Measurements from ENCODE around the gene APLP2.
"Not testable (repeated sequence)": the region's sequence is repeated elsewhere in the genome, so short reads cannot be mapped to it uniquely, and the experiment has no call there.

APLP2 gene

DNA sequence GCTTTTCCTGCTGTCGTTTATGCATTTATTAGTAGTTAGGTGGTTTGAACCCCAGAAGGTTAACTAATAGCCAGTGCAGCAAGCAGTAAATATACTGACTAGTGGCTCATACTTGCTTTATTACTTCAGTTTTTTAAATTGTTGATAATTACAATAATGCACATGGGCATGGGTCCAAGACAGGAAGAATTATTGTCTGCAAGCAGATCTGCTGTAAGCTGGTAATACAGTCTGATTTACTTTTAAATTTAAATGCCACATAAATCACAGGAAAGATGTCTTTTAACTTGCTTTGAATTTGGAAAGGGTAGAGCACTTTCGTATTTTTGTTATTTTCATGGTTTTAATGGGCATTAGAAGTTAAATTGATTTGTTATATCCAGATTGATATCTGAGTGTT is 27.1 kb downstream of the APLP2 start:
- Histone ChIP-seq H3K9ac (ENCODE audit: low read length) (no peak overlapping the region), H3K27me3 (ENCODE audit: control insufficient read depth, insufficient read depth, low read length) (no peaks in the 10 kb centered on the region), H3K4me3 (ENCODE audit: low read length) (no peak overlapping the region), H3K27ac (ENCODE audit: low read depth, low read length) (no peak overlapping the region), H3K4me1 (ENCODE audit: control insufficient read depth, insufficient read depth, low read length) (peaks cover 4% of the 10 kb centered on the region), H3K36me3 (ENCODE audit: control insufficient read depth, insufficient read depth, low read length) (no peaks in the 10 kb centered on the region)

- no peaks in the 10 kb centered on the region for H3K27me3 ChIP-seq (ENCODE audit: control insufficient read depth, insufficient read depth, low read length)
- H3K36me3 ChIP-seq (ENCODE audit: control insufficient read depth, insufficient read depth, low read length), result no peaks in the 10 kb centered on the region
- H3K4me1 ChIP-seq (ENCODE audit: control insufficient read depth, insufficient read depth, low read length), result peaks cover 6% of the 10 kb centered on the region
Measured at GRCh38 chr11:130097285-130097684, 27.6 kb downstream of the APLP2 start.

GRCh38 chr11:130099356-130099755 is 29.7 kb downstream of the APLP2 start:
- no peak overlapping the region for H3K27ac ChIP-seq (ENCODE audit: low read depth, low read length)
- no peaks in the 10 kb centered on the region for H3K27me3 ChIP-seq (ENCODE audit: control insufficient read depth, insufficient read depth, low read length)
- no peak overlapping the region for H3K9ac ChIP-seq (ENCODE audit: low read length)
- H3K4me3 ChIP-seq (ENCODE audit: low read length), result no peak overlapping the region
- peaks cover 21% of the 10 kb centered on the region for H3K4me1 ChIP-seq (ENCODE audit: control insufficient read depth, insufficient read depth, low read length)
- no peaks in the 10 kb centered on the region for H3K36me3 ChIP-seq (ENCODE audit: control insufficient read depth, insufficient read depth, low read length)

More at GRCh38 chr11:130097285-130097684, 27.6 kb downstream of the APLP2 start:
- no peak overlapping the region for H3K4me3 ChIP-seq (ENCODE audit: low read length)
- no peak overlapping the region for H3K27ac ChIP-seq (ENCODE audit: low read depth, low read length)
- no peak overlapping the region for H3K9ac ChIP-seq (ENCODE audit: low read length)

- no peaks in the 10 kb centered on the region for H3K36me3 ChIP-seq (ENCODE audit: control insufficient read depth, insufficient read depth, low read length)
- no peaks in the 10 kb centered on the region for H3K27me3 ChIP-seq (ENCODE audit: control insufficient read depth, insufficient read depth, low read length)
- H3K9ac ChIP-seq (ENCODE audit: low read length), result no peak overlapping the region
- H3K4me1 ChIP-seq (ENCODE audit: control insufficient read depth, insufficient read depth, low read length), result peaks cover 21% of the 10 kb centered on the region
- H3K27ac ChIP-seq (ENCODE audit: low read depth, low read length), result no peak overlapping the region
- no peak overlapping the region for H3K4me3 ChIP-seq (ENCODE audit: low read length)
Measured at GRCh38 chr11:130100381-130101095, 30.8 kb downstream of the APLP2 start.

GRCh38 chr11:130101661-130102060 is 32.0 kb downstream of the APLP2 start:
- no peak overlapping the region for H3K4me3 ChIP-seq (ENCODE audit: low read length)
- H3K27ac ChIP-seq (ENCODE audit: low read depth, low read length), result no peak overlapping the region
- no peaks in the 10 kb centered on the region for H3K27me3 ChIP-seq (ENCODE audit: control insufficient read depth, insufficient read depth, low read length)
- H3K9ac ChIP-seq (ENCODE audit: low read length), result no peak overlapping the region
- peaks cover 21% of the 10 kb centered on the region for H3K4me1 ChIP-seq (ENCODE audit: control insufficient read depth, insufficient read depth, low read length)
- H3K36me3 ChIP-seq (ENCODE audit: control insufficient read depth, insufficient read depth, low read length), result no peaks in the 10 kb centered on the region

DNA sequence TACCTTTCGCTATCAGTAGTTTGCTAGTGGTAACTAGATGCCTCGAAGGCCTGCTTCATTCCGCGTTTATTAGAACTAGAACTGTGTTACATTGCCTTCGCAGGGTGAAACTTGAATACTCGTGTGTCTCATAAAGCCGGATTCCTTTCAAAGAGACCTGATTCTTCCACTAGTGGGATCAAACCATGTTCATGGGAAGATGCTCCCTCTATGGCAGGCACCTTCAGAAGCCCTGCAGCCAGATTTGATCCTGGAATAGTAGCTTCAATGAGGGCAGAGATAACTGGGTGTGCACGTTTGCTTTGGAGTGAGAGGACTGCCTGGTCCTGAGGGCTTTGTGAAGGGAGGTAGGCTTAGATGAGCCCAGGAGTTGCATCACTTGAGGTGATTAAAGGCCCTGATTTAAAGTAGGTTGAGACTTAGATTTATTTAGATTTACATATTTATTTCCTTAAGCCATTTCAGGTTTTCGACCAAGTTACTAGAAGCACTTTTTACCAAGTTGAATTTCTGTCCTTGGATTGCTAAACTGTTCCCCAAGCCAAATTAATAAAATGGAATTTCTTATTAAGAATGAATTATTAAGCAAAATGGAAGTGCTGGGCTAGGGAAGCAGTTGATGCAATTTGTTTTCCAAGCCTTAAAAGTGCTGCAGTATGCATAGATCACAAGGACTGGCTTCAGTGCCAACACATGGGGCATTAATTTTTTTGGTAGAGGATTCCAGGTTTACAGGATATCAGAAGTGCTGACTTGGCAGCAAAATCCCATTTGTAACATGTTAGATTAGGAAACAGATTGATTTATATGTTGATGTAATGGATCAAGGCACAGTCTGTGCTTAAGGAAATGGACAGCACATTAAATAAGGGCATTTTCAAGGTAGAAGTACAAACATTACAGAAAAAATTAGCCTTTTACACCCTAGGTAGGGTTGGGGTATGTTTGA is 32.9 kb downstream of the APLP2 start:
- Histone ChIP-seq H3K27me3 (ENCODE audit: control insufficient read depth, insufficient read depth, low read length) (no peaks in the 10 kb centered on the region), H3K9ac (ENCODE audit: low read length) (no peak overlapping the region), H3K36me3 (ENCODE audit: control insufficient read depth, insufficient read depth, low read length) (no peaks in the 10 kb centered on the region), H3K4me3 (ENCODE audit: low read length) (no peak overlapping the region), H3K4me1 (ENCODE audit: control insufficient read depth, insufficient read depth, low read length) (peaks cover 21% of the 10 kb centered on the region), H3K27ac (ENCODE audit: low read depth, low read length) (no peak overlapping the region)

- Histone ChIP-seq H3K4me3 (ENCODE audit: low read length) (no peak overlapping the region), H3K36me3 (ENCODE audit: control insufficient read depth, insufficient read depth, low read length) (no peaks in the 10 kb centered on the region), H3K4me1 (ENCODE audit: control insufficient read depth, insufficient read depth, low read length) (peaks cover 21% of the 10 kb centered on the region), H3K27me3 (ENCODE audit: control insufficient read depth, insufficient read depth, low read length) (no peaks in the 10 kb centered on the region), H3K27ac (ENCODE audit: low read depth, low read length) (no peak overlapping the region), H3K9ac (ENCODE audit: low read length) (no peak overlapping the region)
Measured at GRCh38 chr11:130103296-130103814, 33.7 kb downstream of the APLP2 start.

DNA sequence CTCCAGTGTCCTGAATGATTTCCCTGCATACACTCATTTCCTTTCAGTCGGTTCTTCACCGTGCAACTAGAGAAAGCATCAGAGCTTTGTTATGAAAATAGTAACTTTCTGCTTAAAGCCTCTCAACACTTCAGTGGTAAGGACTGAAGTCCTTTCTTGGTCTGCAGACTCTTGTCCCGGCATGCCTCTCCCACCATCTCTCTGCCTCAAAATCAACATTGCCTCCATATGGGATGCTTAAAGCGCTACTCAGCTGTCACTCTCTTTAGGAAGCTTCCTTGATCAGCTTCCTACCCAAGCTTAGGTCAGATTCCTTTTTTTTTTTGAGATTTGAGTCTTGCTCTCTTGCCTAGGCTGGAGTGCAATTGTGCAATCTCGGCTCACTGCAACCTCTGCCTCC is 36.7 kb downstream of the APLP2 start:
- Histone ChIP-seq H3K27ac (ENCODE audit: low read depth, low read length) (no peak overlapping the region), H3K4me3 (ENCODE audit: low read length) (no peak overlapping the region), H3K9ac (ENCODE audit: low read length) (no peak overlapping the region), H3K27me3 (ENCODE audit: control insufficient read depth, insufficient read depth, low read length) (no peaks in the 10 kb centered on the region), H3K36me3 (ENCODE audit: control insufficient read depth, insufficient read depth, low read length) (peaks cover 12% of the 10 kb centered on the region), H3K4me1 (ENCODE audit: control insufficient read depth, insufficient read depth, low read length) (peaks cover 19% of the 10 kb centered on the region)

DNA sequence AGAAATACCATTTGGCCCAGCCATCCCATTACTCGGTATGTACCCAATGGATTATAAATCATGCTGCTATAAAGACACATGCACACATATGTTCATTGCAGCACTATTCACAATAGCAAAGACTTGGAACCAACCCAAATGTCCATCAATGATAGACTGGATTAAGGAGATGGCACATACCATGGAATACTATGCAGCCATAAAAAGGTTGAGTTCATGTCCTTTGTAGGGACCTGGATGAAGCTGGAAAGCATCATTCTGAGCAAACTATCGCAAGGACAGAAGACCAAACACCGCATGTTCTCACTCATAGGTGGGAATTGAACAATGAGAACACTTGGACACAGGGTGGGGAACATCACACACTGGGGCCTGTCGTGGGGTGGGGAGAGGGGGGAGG is 39.0 kb downstream of the APLP2 start:
- peaks cover 20% of the 10 kb centered on the region for H3K36me3 ChIP-seq (ENCODE audit: control insufficient read depth, insufficient read depth, low read length)
- H3K27ac ChIP-seq (ENCODE audit: low read depth, low read length); H3K27me3 ChIP-seq (ENCODE audit: control insufficient read depth, insufficient read depth, low read length); H3K4me1 ChIP-seq (ENCODE audit: control insufficient read depth, insufficient read depth, low read length); H3K4me3 ChIP-seq (ENCODE audit: low read length); H3K9ac ChIP-seq (ENCODE audit: low read length): not testable (repeated sequence)

- Histone ChIP-seq H3K9ac (ENCODE audit: low read length) (no peak overlapping the region), H3K27me3 (ENCODE audit: control insufficient read depth, insufficient read depth, low read length) (no peaks in the 10 kb centered on the region), H3K4me3 (ENCODE audit: low read length) (no peak overlapping the region), H3K27ac (ENCODE audit: low read depth, low read length) (no peak overlapping the region), H3K4me1 (ENCODE audit: control insufficient read depth, insufficient read depth, low read length) (no peaks in the 10 kb centered on the region), H3K36me3 (ENCODE audit: control insufficient read depth, insufficient read depth, low read length) (peaks cover 20% of the 10 kb centered on the region)
Measured at GRCh38 chr11:130109386-130109785, 39.7 kb downstream of the APLP2 start.

DNA sequence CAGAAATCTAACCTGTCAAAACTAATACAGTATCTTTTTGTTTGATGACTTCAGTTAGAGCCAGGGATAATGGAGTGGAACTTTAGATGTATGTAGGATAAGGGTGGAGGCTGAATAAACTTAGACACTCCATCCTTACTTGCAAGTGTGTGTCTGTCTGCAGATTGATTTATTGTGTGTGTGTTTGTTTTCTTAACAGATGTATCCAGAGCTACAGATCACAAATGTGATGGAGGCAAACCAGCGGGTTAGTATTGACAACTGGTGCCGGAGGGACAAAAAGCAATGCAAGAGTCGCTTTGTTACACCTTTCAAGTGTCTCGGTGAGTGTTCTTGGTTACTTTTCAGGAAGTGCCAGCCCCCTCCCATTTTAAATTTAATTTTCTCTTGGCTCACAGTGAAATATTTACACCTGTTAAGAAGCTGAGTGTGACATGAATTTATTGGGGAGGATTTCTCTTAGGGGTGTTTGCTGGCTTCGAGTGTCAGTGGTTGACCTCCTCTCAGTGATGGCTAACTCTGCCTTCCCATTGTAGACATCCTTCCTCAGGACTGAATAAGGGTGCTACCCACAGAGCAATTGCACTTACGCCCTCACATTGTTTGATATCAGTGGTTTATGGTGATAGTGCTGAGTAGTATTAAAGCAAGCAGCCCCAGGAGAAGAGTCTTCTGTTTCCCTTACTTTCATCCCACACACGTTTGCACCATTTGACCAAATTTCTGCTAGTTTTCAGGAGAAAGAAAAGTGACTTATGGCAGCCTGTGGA is 40.8 kb downstream of the APLP2 start:
- Histone ChIP-seq H3K27me3 (ENCODE audit: control insufficient read depth, insufficient read depth, low read length) (no peaks in the 10 kb centered on the region), H3K27ac (ENCODE audit: low read depth, low read length) (no peak overlapping the region), H3K9ac (ENCODE audit: low read length) (no peak overlapping the region), H3K36me3 (ENCODE audit: control insufficient read depth, insufficient read depth, low read length) (peaks cover 20% of the 10 kb centered on the region), H3K4me1 (ENCODE audit: control insufficient read depth, insufficient read depth, low read length) (peaks cover 2% of the 10 kb centered on the region), H3K4me3 (ENCODE audit: low read length) (no peak overlapping the region)
